LNCaP clone FGC (cell line): Measurements from ENCODE around the gene GPRIN1.
A peak's percentile ranks its signal among the peaks of the same experiment; 100 is the strongest.

Source experiments
- DNase-seq: peaks from one replicate; pipeline ENCODE4 v3.0.0-alpha.2; 2011; ENCODE audit warnings: low read depth
- H3K4me3 ChIP-seq: 2 replicates; pipeline ENCODE4 v1.5.1; 2011; ENCODE audit warnings: mild to moderate bottlenecking, low read depth, low read length, control low read depth
- CTCF ChIP-seq: IDR thresholded peaks from 2 replicates; pipeline ENCODE4 v1.5.1; 2012; ENCODE audit warnings: mild to moderate bottlenecking; ENCODE audit not compliant: control insufficient read depth, insufficient read depth; ENCODE audit errors: extremely low read depth

Gene GPRIN1

DNA sequence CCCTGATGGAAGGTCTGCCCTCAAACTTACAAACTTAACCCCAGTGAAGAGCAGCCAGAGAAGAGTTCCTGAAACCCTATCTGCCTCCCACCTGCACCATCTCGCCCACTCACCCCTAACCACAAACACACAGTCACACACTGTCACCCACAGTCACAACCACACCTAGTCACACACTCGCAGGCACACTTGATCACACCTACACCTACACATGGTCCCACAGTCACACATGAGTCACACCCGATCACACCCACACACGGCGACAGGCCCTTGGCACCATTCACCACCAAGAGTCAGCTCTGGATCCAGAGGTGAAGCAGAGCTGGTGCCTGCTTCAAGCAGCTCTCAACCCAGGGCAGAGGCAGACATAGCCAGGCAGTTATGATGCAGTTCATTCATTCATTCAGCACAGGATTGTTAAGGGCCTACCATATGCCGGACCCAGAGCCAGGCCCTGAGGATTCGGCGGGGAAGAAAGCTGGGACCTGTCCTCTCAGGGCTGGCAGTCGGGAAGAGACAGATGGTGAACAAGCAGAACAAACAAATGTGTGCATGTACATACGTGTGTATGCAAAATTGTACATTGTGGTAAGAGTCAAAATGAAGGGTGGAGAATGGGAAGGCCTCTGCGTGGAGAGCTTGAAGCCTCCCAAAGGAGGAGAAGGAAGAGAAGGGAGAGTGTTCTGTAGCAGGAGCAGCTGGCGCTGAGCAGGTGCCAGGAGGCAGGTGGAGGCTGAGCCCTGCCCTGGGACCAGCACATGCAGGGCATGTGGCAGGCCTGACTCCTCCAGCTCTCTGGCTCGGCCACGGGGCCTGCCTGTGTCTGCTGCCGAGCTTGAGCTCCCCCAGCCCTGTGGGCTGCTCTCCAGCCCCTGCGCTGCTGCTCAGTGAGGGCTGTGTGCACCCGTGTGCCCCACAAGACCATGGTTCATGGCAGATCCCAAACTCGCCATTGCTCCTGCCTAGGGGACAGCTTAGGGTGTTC lies 43.7 kb upstream of the GPRIN1 start:
- no peak for TF ChIP-seq CTCF
- DNase-seq: no peak
- H3K4me3 ChIP-seq: no peak overlapping the region

GRCh38 chr5:176652136-176652535 lies 42.2 kb upstream of the GPRIN1 start:
- TF ChIP-seq CTCF: no peak
- DNase-seq: no peak
- no peak overlapping the region for H3K4me3 ChIP-seq

DNA sequence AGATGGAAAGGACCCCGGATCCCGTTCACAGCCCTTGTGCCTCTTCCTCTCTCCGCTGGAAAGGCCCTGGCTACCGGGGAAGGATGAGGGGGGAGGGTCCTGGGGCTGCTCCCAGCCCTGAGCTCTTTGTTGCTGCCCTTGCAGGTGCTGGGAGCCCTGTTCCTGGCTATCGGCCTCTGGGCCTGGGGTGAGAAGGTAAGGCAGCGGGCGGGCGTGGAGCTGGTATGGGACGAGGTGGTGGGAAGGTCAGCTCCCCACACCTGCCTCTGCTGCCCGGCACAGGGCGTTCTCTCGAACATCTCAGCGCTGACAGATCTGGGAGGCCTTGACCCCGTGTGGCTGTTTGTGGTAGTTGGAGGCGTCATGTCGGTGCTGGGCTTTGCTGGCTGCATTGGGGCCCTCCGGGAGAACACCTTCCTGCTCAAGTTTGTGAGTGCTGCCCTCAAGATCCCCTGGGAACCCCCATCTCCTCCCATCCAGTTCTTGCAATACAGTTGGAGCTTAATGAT lies 41.6 kb upstream of the GPRIN1 start:
- TF ChIP-seq CTCF: no peak
- H3K4me3 ChIP-seq: no peak overlapping the region
- no peak for DNase-seq

- no peak for TF ChIP-seq CTCF
- no peak overlapping the region for H3K4me3 ChIP-seq
- no peak for DNase-seq
Measured at GRCh38 chr5:176650354-176650884, 40.5 kb upstream of the GPRIN1 start.

DNA sequence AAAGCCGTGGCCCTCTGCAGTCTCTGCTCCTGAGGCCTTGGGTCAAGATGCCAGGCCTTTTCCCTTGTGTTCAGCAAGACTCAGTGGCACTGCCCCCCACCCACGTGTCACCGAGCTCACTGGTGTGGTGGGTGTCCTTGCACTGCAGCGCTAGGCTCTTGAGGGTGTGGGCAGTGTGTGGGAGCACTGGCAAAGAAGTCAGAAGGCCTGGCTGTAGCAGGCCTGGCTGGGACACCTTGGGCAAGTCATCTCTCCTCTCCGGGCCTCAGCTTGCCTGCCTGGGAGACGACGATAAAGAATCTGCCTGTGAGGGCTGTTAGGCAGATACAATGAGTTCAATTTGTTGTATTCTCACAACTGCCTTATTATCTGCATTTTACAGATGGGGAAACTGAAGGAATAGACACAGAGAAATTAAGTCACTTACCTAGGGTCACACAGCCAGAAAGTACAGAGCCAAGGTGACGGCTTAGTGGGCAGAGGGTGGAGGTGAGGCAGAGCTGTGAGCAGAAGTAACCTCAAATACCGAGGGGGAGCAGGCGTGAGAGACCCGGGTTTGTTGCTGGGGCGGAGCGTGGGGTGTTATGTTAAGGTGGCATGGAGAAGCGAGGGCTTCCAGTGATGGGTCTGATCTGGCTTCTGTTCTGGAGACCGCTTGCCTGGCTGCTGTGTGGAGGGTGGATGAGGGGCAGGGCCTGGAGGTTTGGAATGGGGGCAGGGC lies 38.7 kb upstream of the GPRIN1 start:
- DNase-seq: no peak
- no peak for TF ChIP-seq CTCF
- peak overlapping the region; percentile 81 for H3K4me3 ChIP-seq

GRCh38 chr5:176647843-176648473 lies 38.0 kb upstream of the GPRIN1 start:
- no peak for TF ChIP-seq CTCF
- H3K4me3 ChIP-seq: peak overlapping the region; percentile 81
- DNase-seq: no peak
